Caco-2 (cell line): ENCODE data around the gene ZC3H18. TPM values are rescaled to one million over a fixed set of nuclear protein-coding genes. Genes with fewer than 3 reads are reported as not detected.

Experiments
- BruUV-seq: library from RNA; stranded (reverse); fragments of 400-500 nt; replicated peaks from 2 replicates; lab custom pipeline; 2021; lab: Mats Ljungman, UMichigan
- CTCF ChIA-PET: fragments of 300-600 bp; sonication (Branson Sonifier 250); formaldehyde crosslinking; loops from one replicate; lab custom pipeline; 2022; ENCODE audit warnings: antibody characterized with exemption; lab: Charles Lee
- POLR2A ChIA-PET: fragments of 300-600 bp; sonication (Branson Sonifier 250); formaldehyde crosslinking; loops from one replicate; lab custom pipeline; 2022; ENCODE audit warnings: antibody characterized with exemption; lab: Charles Lee
- DNase-seq, 2 experiments: peaks; one replicate each; pipeline versions ENCODE4 v3.0.0 to v3.0.0-alpha.2; 2020 to 2022
- H3K27me3 ChIP-seq: replicated peaks from 2 replicates; pipeline ENCODE4 v1.6.0; 2011; ENCODE audit warnings: low read length; ENCODE audit not compliant: control insufficient read depth, insufficient read depth
- H3K36me3 ChIP-seq: 2 replicates; pipeline ENCODE4 v1.5.1; 2011; ENCODE audit warnings: low read length; ENCODE audit not compliant: control insufficient read depth, insufficient read depth
- H3K4me1 ChIP-seq: fragments of 250-450 bp; sonication (Bioruptor Pico); 2 replicates; pipeline ENCODE4 v1.5.1; 2020; ENCODE audit warnings: mild to moderate bottlenecking
- H3K4me3 ChIP-seq: 2 replicates; pipeline ENCODE4 v1.5.1; 2011; ENCODE audit warnings: low read depth, mild to moderate bottlenecking, control low read depth, low read length
- H3K9me3 ChIP-seq: fragments of 250-450 bp; sonication (Bioruptor Pico); 2 replicates; pipeline ENCODE4 v1.5.1; 2020; ENCODE audit warnings: mild to moderate bottlenecking, moderate library complexity
- H3K27ac Mint-ChIP-seq: one replicate; pipeline ENCODE4 v1.8.0; 2022; ENCODE audit warnings: mixed read lengths; ENCODE audit not compliant: unreplicated experiment
- H3K27me3 Mint-ChIP-seq: one replicate; pipeline ENCODE4 v1.8.0; 2022; ENCODE audit warnings: mixed read lengths; ENCODE audit not compliant: insufficient read depth, unreplicated experiment
- H3K36me3 Mint-ChIP-seq: one replicate; pipeline ENCODE4 v1.8.0; 2022; ENCODE audit warnings: mild to moderate bottlenecking, mixed read lengths; ENCODE audit not compliant: insufficient read depth, unreplicated experiment
- H3K4me1 Mint-ChIP-seq: one replicate; pipeline ENCODE4 v1.8.0; 2022; ENCODE audit warnings: low read depth, mixed read lengths; ENCODE audit not compliant: unreplicated experiment
- H3K4me3 Mint-ChIP-seq: one replicate; pipeline ENCODE4 v1.8.0; 2022; ENCODE audit warnings: mild to moderate bottlenecking, moderate library complexity, mixed read lengths; ENCODE audit not compliant: unreplicated experiment
- H3K9me3 Mint-ChIP-seq: one replicate; pipeline ENCODE4 v1.8.0; 2022; ENCODE audit warnings: mixed read lengths; ENCODE audit not compliant: unreplicated experiment
- intact Hi-C: fragments of 100-400 bp; cut with micrococcal nuclease; formaldehyde crosslinking; loops from one replicate; pipeline ENCODE4 v1.10.0; 2022; ENCODE audit not compliant: unreplicated experiment
- total RNA-seq: library from RNA; stranded (reverse); gene quantifications from 2 replicates; pipeline ENCODE4 v1.2.3, GENCODE V29; 2022
- TF ChIP-seq, protein P1 (sequence below), 2 experiments: fragments of 200-600 bp in 1 of 2; IDR thresholded peaks; 1 replicate in 1 of 2; 2 replicates in 1 of 2; pipeline versions ENCODE4 v1.5.1 to v1.8.0; 2011 to 2022; ENCODE audit warnings: antibody characterized with exemption in 1 of 2, control low read depth in 1 of 2, inconsistent platforms in 1 of 2, low read depth in 1 of 2, low read length in 1 of 2, mild to moderate bottlenecking in 1 of 2, moderate library complexity in 1 of 2; ENCODE audit not compliant: insufficient read depth in 1 of 2, severe bottlenecking in 1 of 2, unreplicated experiment in 1 of 2

The ZC3H18 gene
- total RNA-seq, 1 experiment from 2014 or later: 82.0 TPM

DNA sequence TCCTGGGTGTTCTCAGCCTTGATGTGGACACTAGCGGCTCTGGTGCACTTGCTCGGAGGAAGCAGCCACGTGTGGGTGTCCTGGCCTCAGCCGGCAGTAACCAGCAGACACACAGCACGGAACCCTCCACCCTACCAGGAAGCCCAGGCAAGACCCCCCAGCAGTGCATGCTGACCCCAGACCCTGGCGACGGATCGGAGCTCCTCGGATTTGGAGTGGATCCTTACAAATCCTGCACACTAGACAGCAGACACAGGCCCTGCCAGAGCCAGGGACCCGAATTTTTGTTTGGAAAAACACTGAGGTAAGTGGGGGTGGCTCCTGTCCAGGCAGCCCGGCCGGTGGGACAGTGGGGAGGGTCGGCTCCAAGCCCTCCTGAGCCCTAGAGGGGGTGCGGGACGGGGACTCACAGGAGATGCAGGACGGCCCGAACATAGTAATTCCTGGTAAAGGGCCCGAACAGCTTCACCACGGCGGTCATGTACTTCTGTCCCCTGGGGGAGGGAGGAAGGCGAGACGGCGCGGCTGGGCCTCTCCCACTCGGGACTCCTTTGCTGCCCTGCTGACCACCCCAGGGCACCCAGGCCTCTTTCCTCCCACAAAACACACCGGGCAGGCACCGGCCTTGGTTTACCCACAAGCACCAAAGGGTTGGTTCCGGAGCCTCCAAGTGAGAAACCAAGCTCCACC, 76.3 kb downstream of the ZC3H18 start:
- Mint-ChIP-seq H3K9me3 (no peaks in the 10 kb centered on the region), H3K4me3 (no peak overlapping the region), H3K27me3 (no peaks in the 10 kb centered on the region), H3K4me1 (peaks cover 6% of the 10 kb centered on the region), H3K27ac (no peak overlapping the region), H3K36me3 (peaks cover 55% of the 10 kb centered on the region)
- ChIA-PET CTCF (no interaction called here), POLR2A (interaction anchor here (0.7 kb wide), 1 partner anchor 9 kb away, joined by 4 read pairs; no protein-coding TSS in a partner anchor)
- Histone ChIP-seq H3K4me1 (peaks cover 11% of the 10 kb centered on the region), H3K9me3 (no peaks in the 10 kb centered on the region), H3K36me3 (0 out of 2 replicates have a peak, but pooled peaks cover 1% of the 10 kb centered on the region), H3K27me3 (no peaks in the 10 kb centered on the region), H3K4me3 (no peak overlapping the region)
- TF ChIP-seq, protein P1, sequence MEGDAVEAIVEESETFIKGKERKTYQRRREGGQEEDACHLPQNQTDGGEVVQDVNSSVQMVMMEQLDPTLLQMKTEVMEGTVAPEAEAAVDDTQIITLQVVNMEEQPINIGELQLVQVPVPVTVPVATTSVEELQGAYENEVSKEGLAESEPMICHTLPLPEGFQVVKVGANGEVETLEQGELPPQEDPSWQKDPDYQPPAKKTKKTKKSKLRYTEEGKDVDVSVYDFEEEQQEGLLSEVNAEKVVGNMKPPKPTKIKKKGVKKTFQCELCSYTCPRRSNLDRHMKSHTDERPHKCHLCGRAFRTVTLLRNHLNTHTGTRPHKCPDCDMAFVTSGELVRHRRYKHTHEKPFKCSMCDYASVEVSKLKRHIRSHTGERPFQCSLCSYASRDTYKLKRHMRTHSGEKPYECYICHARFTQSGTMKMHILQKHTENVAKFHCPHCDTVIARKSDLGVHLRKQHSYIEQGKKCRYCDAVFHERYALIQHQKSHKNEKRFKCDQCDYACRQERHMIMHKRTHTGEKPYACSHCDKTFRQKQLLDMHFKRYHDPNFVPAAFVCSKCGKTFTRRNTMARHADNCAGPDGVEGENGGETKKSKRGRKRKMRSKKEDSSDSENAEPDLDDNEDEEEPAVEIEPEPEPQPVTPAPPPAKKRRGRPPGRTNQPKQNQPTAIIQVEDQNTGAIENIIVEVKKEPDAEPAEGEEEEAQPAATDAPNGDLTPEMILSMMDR (IDR thresholded peaks at IDR 0.05; ENCODE audit: insufficient read depth in 1 of 2, low read depth in 1 of 2, low read length in 1 of 2, severe bottlenecking in 1 of 2, unreplicated experiment in 1 of 2): no peak
- intact Hi-C loops: no loop called here
- DNase-seq: no peak
- BruUV-seq: no TSS peak

DNA sequence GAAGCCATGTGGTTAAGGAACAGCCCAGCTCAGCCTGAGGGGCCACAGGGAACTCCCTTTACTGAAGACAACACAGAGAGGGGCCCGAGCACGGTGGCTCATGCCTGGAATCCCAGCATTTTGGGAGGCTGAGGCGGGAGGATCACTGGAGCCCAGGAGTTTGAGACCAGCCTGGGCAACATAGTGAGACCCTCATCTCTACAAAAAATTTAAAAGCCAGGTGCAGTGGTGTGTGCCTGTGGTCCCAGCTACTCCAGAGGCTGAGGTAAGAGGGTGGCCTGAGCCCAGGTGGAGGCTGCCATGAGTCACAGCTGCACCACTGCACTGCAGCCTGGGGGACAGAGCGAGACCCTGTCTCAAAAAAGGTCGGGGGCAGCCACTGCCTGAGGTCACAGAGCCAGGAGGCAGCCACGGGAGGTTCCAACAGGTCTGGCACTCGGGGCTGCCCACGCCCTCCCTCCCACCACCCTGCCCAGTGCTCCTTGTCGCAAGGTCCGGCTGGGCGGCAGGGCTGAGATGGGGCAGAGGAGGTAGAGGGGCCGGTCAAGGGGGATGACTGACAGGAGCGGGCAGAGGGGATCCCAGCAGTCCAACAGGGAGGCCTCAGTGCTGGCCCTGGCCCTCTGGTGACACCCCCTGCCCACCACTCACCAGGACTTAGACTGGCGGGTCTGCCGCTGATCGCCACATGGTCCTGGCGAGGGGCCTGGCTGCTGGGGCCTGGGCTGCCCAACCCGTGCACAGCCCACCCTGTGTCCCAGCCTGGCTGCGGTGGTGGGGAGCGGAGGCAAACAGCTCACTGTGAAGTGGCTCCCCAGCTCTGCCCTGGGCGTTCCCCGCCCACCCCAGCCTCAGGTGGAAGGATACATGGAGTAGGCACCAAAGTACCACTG, 77.2 kb downstream of the ZC3H18 start:
- Mint-ChIP-seq H3K4me1 (peaks cover 6% of the 10 kb centered on the region), H3K27me3 (no peaks in the 10 kb centered on the region), H3K9me3 (no peaks in the 10 kb centered on the region), H3K36me3 (peaks cover 51% of the 10 kb centered on the region), H3K27ac (no peak overlapping the region), H3K4me3 (no peak overlapping the region)
- DNase-seq: no peak
- Histone ChIP-seq H3K36me3 (peaks cover 2% of the 10 kb centered on the region; the same call in 1 of the 2 replicates), H3K4me1 (peaks cover 17% of the 10 kb centered on the region), H3K27me3 (no peaks in the 10 kb centered on the region), H3K4me3 (no peak overlapping the region), H3K9me3 (no peaks in the 10 kb centered on the region)
- POLR2A ChIA-PET: interaction anchor here (0.7 kb wide), 1 partner anchor 10 kb away, joined by 4 read pairs; no protein-coding TSS in a partner anchor
- TF ChIP-seq, protein P1 (IDR thresholded peaks at IDR 0.05; ENCODE audit: insufficient read depth in 1 of 2, low read depth in 1 of 2, low read length in 1 of 2, severe bottlenecking in 1 of 2, unreplicated experiment in 1 of 2): no peak
- intact Hi-C loops: no loop called here
- no TSS peak for BruUV-seq
- CTCF ChIA-PET: no interaction called here
